ENCODE measurements around the gene PTPRD. TPM values are rescaled to one million over a fixed set of nuclear protein-coding genes. Genes with fewer than 3 reads are reported as not detected.

Gene PTPRD
- total RNA-seq, 2 donors from 2014 or later = 19.6 to 101 TPM

GRCh38 chr9:8301296-8301695 is 2311.5 kb downstream of the PTPRD start:
- Histone ChIP-seq H3K4me3 (no peak overlapping the region), H3K4me1 (ENCODE audit: control insufficient read depth in 1 of 2, low read depth in 2 of 2) (no peaks in the 10 kb centered on the region), H3K36me3 (no peaks in the 10 kb centered on the region), H3K27me3 (replicated peaks; ENCODE audit: insufficient read depth) (no peaks in the 10 kb centered on the region), H3K9me3 (peaks cover 5% of the 10 kb centered on the region), H3K27ac (no peak overlapping the region)
- DNase-seq (ENCODE audit: low spot score) (no peak), ATAC-seq (ENCODE audit: insufficient number of reproducible peaks, low FRiP score, low read depth) (no peak)
- TF ChIP-seq CTCF (IDR thresholded peaks at IDR 0.05) = no peak

GRCh38 chr9:8297047-8297446 is 2315.8 kb downstream of the PTPRD start:
- H3K36me3 ChIP-seq = no peaks in the 10 kb centered on the region
- DNase-seq (ENCODE audit: low spot score) (no peak), ATAC-seq (ENCODE audit: insufficient number of reproducible peaks, low FRiP score, low read depth) (no peak)
- no peaks in the 10 kb centered on the region for H3K27me3 ChIP-seq (replicated peaks; ENCODE audit: insufficient read depth)
- H3K4me1 ChIP-seq (ENCODE audit: control insufficient read depth in 1 of 2, low read depth in 2 of 2) = no peaks in the 10 kb centered on the region
- TF ChIP-seq CTCF (IDR thresholded peaks at IDR 0.05) = no peak
- H3K4me3 ChIP-seq = no peak overlapping the region
- H3K9me3 ChIP-seq = no peaks in the 10 kb centered on the region
- H3K27ac ChIP-seq = no peak overlapping the region

- Histone ChIP-seq H3K9me3 (no peaks in the 10 kb centered on the region), H3K4me3 (no peak overlapping the region), H3K4me1 (ENCODE audit: control insufficient read depth in 1 of 2, low read depth in 2 of 2) (no peaks in the 10 kb centered on the region), H3K36me3 (no peaks in the 10 kb centered on the region), H3K27ac (no peak overlapping the region), H3K27me3 (replicated peaks; ENCODE audit: insufficient read depth) (no peaks in the 10 kb centered on the region)
- DNase-seq (ENCODE audit: low spot score) = no peak
- no peak for ATAC-seq (ENCODE audit: insufficient number of reproducible peaks, low FRiP score, low read depth)
- TF ChIP-seq CTCF (IDR thresholded peaks at IDR 0.05) = no peak
Measured at GRCh38 chr9:8292657-8293056, 2320.1 kb downstream of the PTPRD start.

- Histone ChIP-seq H3K36me3 (no peaks in the 10 kb centered on the region), H3K27ac (no peak overlapping the region), H3K4me1 (ENCODE audit: control insufficient read depth in 1 of 2, low read depth in 2 of 2) (no peaks in the 10 kb centered on the region), H3K4me3 (no peak overlapping the region), H3K27me3 (replicated peaks; ENCODE audit: insufficient read depth) (no peaks in the 10 kb centered on the region), H3K9me3 (no peaks in the 10 kb centered on the region)
- no peak for TF ChIP-seq CTCF (IDR thresholded peaks at IDR 0.05)
- DNase-seq (ENCODE audit: low spot score) (no peak), ATAC-seq (ENCODE audit: insufficient number of reproducible peaks, low FRiP score, low read depth) (no peak)
Measured at GRCh38 chr9:8289681-8290080, 2323.1 kb downstream of the PTPRD start.

DNA sequence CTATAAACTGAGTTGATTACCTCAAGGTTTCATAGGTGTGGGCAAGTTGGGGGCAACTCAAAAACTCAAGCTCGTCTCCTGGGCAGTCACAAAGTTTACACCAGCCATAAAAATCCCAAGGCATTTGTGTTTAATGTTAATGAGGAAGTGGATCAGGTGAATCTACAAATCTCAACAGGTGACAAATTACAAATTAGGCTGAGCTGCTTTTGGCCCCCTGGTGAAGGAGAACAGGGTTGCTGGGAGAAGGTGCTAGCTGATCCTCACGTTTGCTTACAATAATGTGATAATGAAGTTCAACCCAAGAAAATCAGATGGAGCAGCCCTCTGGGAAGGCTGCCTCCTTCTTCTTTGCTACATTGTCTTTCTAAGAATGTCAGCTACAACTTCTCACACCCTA is 2324.8 kb downstream of the PTPRD start:
- H3K36me3 ChIP-seq = no peaks in the 10 kb centered on the region
- H3K9me3 ChIP-seq = no peaks in the 10 kb centered on the region
- ATAC-seq (ENCODE audit: insufficient number of reproducible peaks, low FRiP score, low read depth) = no peak
- DNase-seq (ENCODE audit: low spot score) = no peak
- no peak for TF ChIP-seq CTCF (IDR thresholded peaks at IDR 0.05)
- H3K4me3 ChIP-seq = no peak overlapping the region
- no peaks in the 10 kb centered on the region for H3K4me1 ChIP-seq (ENCODE audit: control insufficient read depth in 1 of 2, low read depth in 2 of 2)
- H3K27me3 ChIP-seq (replicated peaks; ENCODE audit: insufficient read depth) = no peaks in the 10 kb centered on the region
- no peak overlapping the region for H3K27ac ChIP-seq
